Measurements from ENCODE around the gene PIGV.

DNA sequence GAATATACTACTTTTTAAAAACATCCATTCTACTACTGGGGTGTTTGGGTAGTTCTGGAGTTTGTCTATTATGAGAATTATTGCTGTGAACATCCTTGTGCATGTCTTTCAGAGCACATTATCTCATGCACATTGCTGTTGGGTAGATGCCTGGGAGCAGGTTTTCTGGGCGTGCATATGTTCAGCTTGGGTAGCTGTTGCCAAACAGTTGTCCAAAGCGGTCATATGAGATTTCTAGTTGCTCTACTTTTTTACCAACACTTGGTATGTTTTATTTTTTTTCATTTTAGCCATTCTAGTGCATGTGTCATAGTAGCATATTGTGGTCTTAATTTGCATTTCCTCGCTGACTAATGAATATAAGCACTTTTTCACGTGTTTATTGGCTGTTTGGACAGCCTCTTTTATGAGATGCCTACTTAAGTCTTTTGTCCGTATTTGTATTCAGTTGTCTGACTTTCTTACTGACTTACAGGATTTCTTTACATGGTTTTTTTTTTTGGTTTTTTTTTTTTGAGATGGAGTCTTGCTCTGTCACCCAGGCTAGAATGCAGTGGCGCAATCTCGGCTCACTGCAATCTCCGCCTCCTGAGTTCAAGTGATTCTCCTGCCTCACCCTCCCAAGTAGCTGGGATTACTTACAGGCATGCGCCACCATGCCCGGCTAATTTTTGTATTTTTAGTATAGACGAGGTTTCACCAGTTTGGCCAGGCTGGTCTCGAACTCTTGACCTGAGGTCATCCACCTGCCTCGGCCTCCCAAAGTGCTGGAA lies 56.9 kb downstream of the PIGV start:
- TF ChIP-seq GATA2 (IDR thresholded peaks at IDR 0.05; ENCODE audit: low read depth, low read length) (no peak), GATA3 (IDR thresholded peaks at IDR 0.05; ENCODE audit: low read depth, low read length) (no peak)
